MCF 10A (cell line): ENCODE measurements around the gene MEF2D. TPM values are rescaled to one million over a fixed set of nuclear protein-coding genes. Genes with fewer than 3 reads are reported as not detected.

Experiments
- BruUV-seq: library from RNA; stranded (reverse); fragments of 400-500 nt; replicated peaks from 2 replicates; lab custom pipeline; 2021; lab: Mats Ljungman, UMichigan
- CTCF ChIA-PET: fragments of 300-600 bp; sonication (Branson Sonifier 250); formaldehyde crosslinking; extraction: SDS; loops from one replicate; lab custom pipeline; 2021; ENCODE audit warnings: antibody characterized with exemption, inconsistent platforms; lab: Yijun Ruan, JAX
- POLR2A ChIA-PET: fragments of 300-600, 350-650 bp; sonication (Branson Sonifier 250); formaldehyde crosslinking; extraction: SDS; loops from one replicate; lab custom pipeline; 2020; ENCODE audit warnings: antibody characterized with exemption, inconsistent platforms; lab: Yijun Ruan, JAX
- DNase-seq: peaks from one replicate; pipeline ENCODE4 v3.0.0-alpha.2; 2018; ENCODE audit not compliant: unreplicated experiment
- H3K27ac Mint-ChIP-seq: one replicate; pipeline ENCODE4 v1.8.0; 2022; ENCODE audit warnings: mild to moderate bottlenecking, low read depth, mixed read lengths; ENCODE audit not compliant: unreplicated experiment
- H3K27me3 Mint-ChIP-seq: one replicate; pipeline ENCODE4 v1.8.0; 2022; ENCODE audit warnings: mixed read lengths; ENCODE audit not compliant: insufficient read depth, unreplicated experiment
- H3K36me3 Mint-ChIP-seq: one replicate; pipeline ENCODE4 v1.8.0; 2022; ENCODE audit warnings: mild to moderate bottlenecking, moderate library complexity, mixed read lengths; ENCODE audit not compliant: insufficient read depth, unreplicated experiment
- H3K4me1 Mint-ChIP-seq: one replicate; pipeline ENCODE4 v1.8.0; 2022; ENCODE audit warnings: mixed read lengths; ENCODE audit not compliant: insufficient read depth, unreplicated experiment
- H3K4me3 Mint-ChIP-seq: one replicate; pipeline ENCODE4 v1.8.0; 2022; ENCODE audit warnings: mild to moderate bottlenecking, moderate library complexity, mixed read lengths; ENCODE audit not compliant: unreplicated experiment
- H3K9me3 Mint-ChIP-seq: one replicate; pipeline ENCODE4 v1.8.0; 2022; ENCODE audit warnings: mixed read lengths; ENCODE audit not compliant: unreplicated experiment
- intact Hi-C: fragments of 100-400 bp; cut with micrococcal nuclease; formaldehyde crosslinking; loops from 2 replicates; pipeline ENCODE4 v1.14.1; 2022
- total RNA-seq: library from RNA; stranded (reverse); gene quantifications from 2 replicates; pipeline ENCODE4 v1.2.3, GENCODE V29; 2022
- TF ChIP-seq, protein P1 (sequence below): fragments of 200-600 bp; IDR thresholded peaks from one replicate; pipeline ENCODE4 v1.8.0; 2022; ENCODE audit warnings: antibody characterized with exemption, mild to moderate bottlenecking; ENCODE audit not compliant: unreplicated experiment

MEF2D gene
- total RNA-seq, 1 experiment from 2014 or later, result 113 TPM

DNA sequence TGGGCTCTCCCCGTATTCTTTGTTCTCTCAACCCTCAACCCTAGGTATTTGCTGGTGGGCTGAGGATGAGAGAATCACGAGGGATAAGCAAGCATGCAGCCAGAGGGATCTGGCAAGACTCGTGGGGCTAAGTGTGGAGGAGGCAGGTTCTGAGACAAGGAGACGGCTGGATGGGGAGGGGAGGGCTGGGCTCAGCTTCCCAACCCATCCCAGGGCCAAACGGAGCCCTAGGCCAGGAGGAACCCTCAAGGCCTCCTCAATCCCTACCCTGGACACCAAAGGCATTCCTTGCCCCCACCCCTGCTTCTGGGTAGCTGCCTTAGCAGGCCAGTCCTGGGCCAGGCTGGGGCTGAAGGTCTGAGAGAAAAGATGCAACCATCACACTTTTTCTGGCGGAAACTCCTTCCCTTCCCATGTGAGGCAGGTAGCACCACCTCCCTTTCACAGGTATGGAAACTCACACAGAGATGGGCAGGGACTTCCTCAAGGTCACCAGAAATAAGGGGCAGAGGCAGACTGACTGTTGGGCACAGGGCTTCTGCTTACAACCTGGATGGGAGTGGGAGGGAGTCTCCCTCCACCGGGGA is 6.2 kb downstream of the MEF2D start:
- H3K4me1 Mint-ChIP-seq, result peaks cover 86% of the 10 kb centered on the region
- ChIA-PET CTCF (interaction anchor here (0.6 to 8.3 kb wide), 6 partner anchors 12 to 705 kb away, joined by 3 to 83 read pairs (median 4); no protein-coding TSS in a partner anchor), POLR2A (interaction anchor here (1.0 kb wide), 1 partner anchor 37 kb away, joined by 4 read pairs; no protein-coding TSS in a partner anchor)
- peaks cover 36% of the 10 kb centered on the region for H3K36me3 Mint-ChIP-seq
- TF ChIP-seq, protein P1, sequence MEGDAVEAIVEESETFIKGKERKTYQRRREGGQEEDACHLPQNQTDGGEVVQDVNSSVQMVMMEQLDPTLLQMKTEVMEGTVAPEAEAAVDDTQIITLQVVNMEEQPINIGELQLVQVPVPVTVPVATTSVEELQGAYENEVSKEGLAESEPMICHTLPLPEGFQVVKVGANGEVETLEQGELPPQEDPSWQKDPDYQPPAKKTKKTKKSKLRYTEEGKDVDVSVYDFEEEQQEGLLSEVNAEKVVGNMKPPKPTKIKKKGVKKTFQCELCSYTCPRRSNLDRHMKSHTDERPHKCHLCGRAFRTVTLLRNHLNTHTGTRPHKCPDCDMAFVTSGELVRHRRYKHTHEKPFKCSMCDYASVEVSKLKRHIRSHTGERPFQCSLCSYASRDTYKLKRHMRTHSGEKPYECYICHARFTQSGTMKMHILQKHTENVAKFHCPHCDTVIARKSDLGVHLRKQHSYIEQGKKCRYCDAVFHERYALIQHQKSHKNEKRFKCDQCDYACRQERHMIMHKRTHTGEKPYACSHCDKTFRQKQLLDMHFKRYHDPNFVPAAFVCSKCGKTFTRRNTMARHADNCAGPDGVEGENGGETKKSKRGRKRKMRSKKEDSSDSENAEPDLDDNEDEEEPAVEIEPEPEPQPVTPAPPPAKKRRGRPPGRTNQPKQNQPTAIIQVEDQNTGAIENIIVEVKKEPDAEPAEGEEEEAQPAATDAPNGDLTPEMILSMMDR, result no peak
- no peak for DNase-seq
- H3K9me3 Mint-ChIP-seq, result no peaks in the 10 kb centered on the region
- peak overlapping the region; percentile 97 for H3K27ac Mint-ChIP-seq
- no peak overlapping the region for H3K4me3 Mint-ChIP-seq
- no peaks in the 10 kb centered on the region for H3K27me3 Mint-ChIP-seq
- intact Hi-C loops, result no loop called here
- no TSS peak for BruUV-seq

DNA sequence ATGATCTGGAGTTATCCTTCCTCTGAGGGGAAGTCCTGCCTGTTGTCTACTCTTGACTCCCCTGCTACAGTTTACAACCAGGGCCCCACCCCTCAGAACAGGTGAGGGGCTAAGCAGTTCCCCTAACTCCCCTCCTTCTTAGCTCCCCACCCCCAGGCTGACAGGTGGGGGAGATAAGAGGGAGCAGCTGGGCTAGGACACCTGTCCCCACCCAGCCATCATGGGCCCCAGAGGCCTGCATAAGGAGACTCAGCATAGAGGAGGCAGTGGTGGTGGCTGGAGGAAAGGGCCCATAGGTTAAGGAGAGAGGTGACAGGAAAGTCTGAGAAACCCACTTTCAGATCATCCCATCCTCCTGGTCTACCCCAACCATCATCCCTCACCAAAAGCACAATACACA is 6.8 kb downstream of the MEF2D start:
- no peaks in the 10 kb centered on the region for H3K9me3 Mint-ChIP-seq
- no peak overlapping the region for H3K4me3 Mint-ChIP-seq
- no TSS peak for BruUV-seq
- peaks cover 36% of the 10 kb centered on the region for H3K36me3 Mint-ChIP-seq
- TF ChIP-seq, protein P1, result no peak
- POLR2A ChIA-PET, result no interaction called here
- no peaks in the 10 kb centered on the region for H3K27me3 Mint-ChIP-seq
- H3K27ac Mint-ChIP-seq, result no peak overlapping the region
- no peak for DNase-seq
- intact Hi-C loops, result no loop called here
- peaks cover 91% of the 10 kb centered on the region for H3K4me1 Mint-ChIP-seq
- CTCF ChIA-PET, result interaction anchor here (0.7 to 8.3 kb wide), 3 partner anchors 11 to 654 kb away, joined by 3 to 83 read pairs (median 3); no protein-coding TSS in a partner anchor

DNA sequence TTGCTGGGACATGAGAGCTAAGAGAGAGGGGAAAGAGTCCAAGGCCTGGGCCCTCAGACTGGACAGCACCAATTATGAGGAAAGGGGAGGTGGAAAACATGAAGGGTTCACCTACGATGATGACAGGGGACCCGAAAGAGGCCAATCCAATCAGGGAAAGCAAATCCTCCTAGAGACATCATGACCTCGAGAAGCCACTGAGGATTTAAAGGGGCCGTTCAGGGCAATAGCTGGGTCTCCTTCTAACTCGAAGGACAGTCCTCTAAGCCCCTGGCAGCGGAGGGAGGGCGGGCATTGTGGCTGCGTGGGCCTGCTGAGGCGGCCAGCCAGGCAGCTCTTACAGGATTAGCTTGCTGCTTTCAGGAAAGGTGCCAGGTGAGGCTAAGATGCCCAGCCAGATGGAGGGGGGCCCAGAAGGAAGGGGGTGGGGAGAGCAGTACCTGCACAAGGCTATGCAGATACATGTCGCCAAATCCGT is 7.4 kb downstream of the MEF2D start:
- Mint-ChIP-seq H3K4me1 (peaks cover 91% of the 10 kb centered on the region), H3K4me3 (no peak overlapping the region), H3K27me3 (no peaks in the 10 kb centered on the region), H3K9me3 (no peaks in the 10 kb centered on the region), H3K36me3 (peaks cover 36% of the 10 kb centered on the region), H3K27ac (peak overlapping the region; percentile 56)
- intact Hi-C loops, result no loop called here
- BruUV-seq, result no TSS peak
- DNase-seq, result no peak
- CTCF ChIA-PET, result interaction anchor here (0.7 to 1.5 kb wide), 5 partner anchors 107 to 655 kb away, joined by 3 to 5 read pairs (median 3); no protein-coding TSS in a partner anchor
- TF ChIP-seq, protein P1, result no peak
- POLR2A ChIA-PET, result no interaction called here

DNA sequence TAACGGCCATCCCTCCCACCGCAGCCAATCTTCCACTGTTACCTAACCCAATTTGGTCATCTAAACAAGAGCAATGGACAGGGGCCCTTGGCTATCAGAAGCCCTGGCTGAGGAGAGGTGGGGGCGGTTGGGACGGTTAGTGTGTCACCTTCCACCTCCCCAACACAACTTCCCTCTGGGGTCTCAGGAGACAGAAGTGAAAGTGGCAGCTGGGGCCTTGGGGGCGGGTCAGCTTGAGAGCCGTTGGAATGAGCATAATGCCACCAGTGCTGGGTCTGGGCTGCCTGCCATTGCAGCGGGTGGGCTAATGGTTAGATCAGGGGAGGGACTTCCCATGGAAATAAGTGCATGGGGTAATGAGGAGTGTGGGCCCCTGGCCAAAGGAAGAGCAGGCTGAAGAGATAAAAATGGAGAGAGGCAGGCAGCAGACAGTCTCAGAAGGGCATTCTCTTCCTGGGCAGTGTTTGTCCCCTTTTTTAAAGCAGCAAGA is 7.9 kb downstream of the MEF2D start:
- Mint-ChIP-seq H3K4me1 (peaks cover 91% of the 10 kb centered on the region), H3K27ac (peak overlapping the region; percentile 56), H3K27me3 (no peaks in the 10 kb centered on the region), H3K9me3 (no peaks in the 10 kb centered on the region), H3K36me3 (peaks cover 36% of the 10 kb centered on the region), H3K4me3 (no peak overlapping the region)
- intact Hi-C loops, result no loop called here
- no TSS peak for BruUV-seq
- ChIA-PET POLR2A (interaction anchor here (0.8 to 4.7 kb wide), 4 partner anchors 8 to 20 kb away, joined by 3 to 45 read pairs (median 4); partner anchors contain the start of gene MEF2D), CTCF (interaction anchor here (0.7 to 1.5 kb wide), 4 partner anchors 107 to 508 kb away, joined by 3 to 5 read pairs (median 3); no protein-coding TSS in a partner anchor)
- TF ChIP-seq, protein P1, result no peak
- DNase-seq, result no peak
